Ovary (tissue), 3 donors: ENCODE measurements around the gene DUSP7.

Experiments
- CTCF ChIP-seq, 3 donors: fragments of 450-650 bp in 2 of 3; fragments of 200-600 bp in 1 of 3; IDR thresholded peaks; one replicate each; pipeline versions ENCODE4 v1.5.1 to v1.8.0; 2016 to 2022; ENCODE audit warnings: antibody characterized with exemption in 3 of 3, mild to moderate bottlenecking in 1 of 3
- EP300 ChIP-seq: sonication (generic); formaldehyde crosslinking; IDR thresholded peaks from one replicate; pipeline ENCODE4 v1.6.1; 2017; ENCODE audit warnings: antibody characterized with exemption
- donor health status: DM: no; HTN: no; CAD: no.

- TF ChIP-seq EP300 (no peak), CTCF (IDR thresholded peaks at IDR 0.05) (no peak)
Observed at GRCh38 chr3:52084216-52084945, 28.0 kb upstream of the DUSP7 start.
